Measurements from ENCODE around the gene ZNF41.

DNA sequence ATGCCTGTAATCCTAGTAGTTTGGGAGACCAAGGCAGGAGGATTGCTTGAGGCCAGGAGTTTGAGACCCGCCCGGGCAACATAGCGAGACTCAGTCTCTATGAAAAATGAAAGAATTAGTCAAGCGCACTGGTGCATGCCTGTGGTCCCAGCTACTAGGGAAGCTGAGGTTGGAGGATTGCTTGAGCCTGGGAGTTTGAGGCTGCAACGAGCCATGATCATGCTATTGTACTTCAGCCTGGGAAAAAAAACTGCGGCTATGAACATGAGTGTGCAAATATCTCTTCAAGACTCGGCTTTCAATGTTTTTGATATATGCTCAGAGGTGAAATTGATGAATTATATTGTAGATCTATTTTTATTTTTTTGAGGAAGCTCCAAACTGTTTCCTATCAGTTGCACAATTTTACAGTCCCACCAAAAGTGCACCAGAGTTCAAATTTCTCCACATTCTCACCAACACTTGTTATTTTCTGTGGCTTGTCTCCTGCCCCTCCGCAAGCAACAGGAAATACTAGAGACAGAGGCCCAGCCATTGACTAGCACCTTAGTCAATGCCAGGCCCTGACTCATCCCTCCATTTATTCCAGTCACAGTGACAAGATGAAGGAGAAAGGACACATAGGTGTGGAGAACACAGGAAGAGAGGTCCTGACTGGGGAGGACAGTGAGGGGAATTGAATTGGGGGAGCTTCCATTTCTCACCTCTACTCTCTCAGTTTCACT lies 33.1 kb upstream of the ZNF41 start:
- TF ChIP-seq, protein P1, sequence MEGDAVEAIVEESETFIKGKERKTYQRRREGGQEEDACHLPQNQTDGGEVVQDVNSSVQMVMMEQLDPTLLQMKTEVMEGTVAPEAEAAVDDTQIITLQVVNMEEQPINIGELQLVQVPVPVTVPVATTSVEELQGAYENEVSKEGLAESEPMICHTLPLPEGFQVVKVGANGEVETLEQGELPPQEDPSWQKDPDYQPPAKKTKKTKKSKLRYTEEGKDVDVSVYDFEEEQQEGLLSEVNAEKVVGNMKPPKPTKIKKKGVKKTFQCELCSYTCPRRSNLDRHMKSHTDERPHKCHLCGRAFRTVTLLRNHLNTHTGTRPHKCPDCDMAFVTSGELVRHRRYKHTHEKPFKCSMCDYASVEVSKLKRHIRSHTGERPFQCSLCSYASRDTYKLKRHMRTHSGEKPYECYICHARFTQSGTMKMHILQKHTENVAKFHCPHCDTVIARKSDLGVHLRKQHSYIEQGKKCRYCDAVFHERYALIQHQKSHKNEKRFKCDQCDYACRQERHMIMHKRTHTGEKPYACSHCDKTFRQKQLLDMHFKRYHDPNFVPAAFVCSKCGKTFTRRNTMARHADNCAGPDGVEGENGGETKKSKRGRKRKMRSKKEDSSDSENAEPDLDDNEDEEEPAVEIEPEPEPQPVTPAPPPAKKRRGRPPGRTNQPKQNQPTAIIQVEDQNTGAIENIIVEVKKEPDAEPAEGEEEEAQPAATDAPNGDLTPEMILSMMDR (IDR thresholded peaks at IDR 0.05) = no peak
- TF ChIP-seq POLR2A (IDR thresholded peaks at IDR 0.05) = no peak
